Measurements from ENCODE around the gene CHST11. TPM values are rescaled to one million over a fixed set of nuclear protein-coding genes. Genes with fewer than 3 reads are reported as not detected.

The CHST11 gene
- total and polyA plus RNA-seq, 9 donors = 4.0 to 39.9 (median 20.1) TPM

- Histone ChIP-seq H3K36me3 (no peaks in the 10 kb centered on the region), H3K4me1 (ENCODE audit: insufficient read depth) (no peaks in the 10 kb centered on the region), H3K9me3 (no peaks in the 10 kb centered on the region), H3K27me3 (no peaks in the 10 kb centered on the region), H3K4me3 (no peak overlapping the region), H3K27ac (no peak overlapping the region)
- 57 to 65% (median 59%) methylated on average over 2 of the region's 2 CpGs for WGBS, 3 donors
- no peak for TF ChIP-seq CTCF (IDR thresholded peaks at IDR 0.05)
- no peak for TF ChIP-seq EP300 (IDR thresholded peaks at IDR 0.05)
- intact Hi-C loops (cut with DNase I) = no loop called here
- no peak for DNase-seq
These were observed 228.6 kb downstream of the CHST11 start for GRCh38 chr12:104685366-104685765.

GRCh38 chr12:104686196-104686595 is 229.4 kb downstream of the CHST11 start:
- Histone ChIP-seq H3K4me3 (no peak overlapping the region), H3K27ac (no peak overlapping the region), H3K36me3 (no peaks in the 10 kb centered on the region), H3K9me3 (no peaks in the 10 kb centered on the region), H3K27me3 (no peaks in the 10 kb centered on the region), H3K4me1 (ENCODE audit: insufficient read depth) (no peaks in the 10 kb centered on the region)
- intact Hi-C loops (cut with DNase I) = no loop called here
- DNase-seq = no peak
- TF ChIP-seq CTCF (IDR thresholded peaks at IDR 0.05) (no peak), EP300 (IDR thresholded peaks at IDR 0.05) (no peak), POLR2A (IDR thresholded peaks at IDR 0.05) (no peak)
- 78 to 86% (median 80%) methylated on average over 3 of the region's 3 CpGs for WGBS, 3 donors

GRCh38 chr12:104687823-104688573 is 231.2 kb downstream of the CHST11 start:
- TF ChIP-seq CTCF (IDR thresholded peaks at IDR 0.05) = no peak
- TF ChIP-seq EP300 (IDR thresholded peaks at IDR 0.05) = no peak
- no peak for TF ChIP-seq POLR2A (IDR thresholded peaks at IDR 0.05)
- H3K27ac ChIP-seq = no peak overlapping the region
- H3K9me3 ChIP-seq = no peaks in the 10 kb centered on the region
- H3K27me3 ChIP-seq = no peaks in the 10 kb centered on the region
- no peaks in the 10 kb centered on the region for H3K36me3 ChIP-seq
- DNase-seq = no peak
- no peak overlapping the region for H3K4me3 ChIP-seq
- WGBS, 3 donors = 89 to 94% (median 91%) methylated on average over 11 of the region's 11 CpGs
- H3K4me1 ChIP-seq (ENCODE audit: insufficient read depth) = no peaks in the 10 kb centered on the region
- intact Hi-C loops (cut with DNase I) = no loop called here

GRCh38 chr12:104689635-104690034 is 232.9 kb downstream of the CHST11 start:
- no peaks in the 10 kb centered on the region for H3K4me1 ChIP-seq (ENCODE audit: insufficient read depth)
- no peaks in the 10 kb centered on the region for H3K9me3 ChIP-seq
- TF ChIP-seq CTCF (IDR thresholded peaks at IDR 0.05) = no peak
- no peak for TF ChIP-seq EP300 (IDR thresholded peaks at IDR 0.05)
- TF ChIP-seq POLR2A (IDR thresholded peaks at IDR 0.05) = no peak
- no peak overlapping the region for H3K4me3 ChIP-seq
- no peaks in the 10 kb centered on the region for H3K36me3 ChIP-seq
- no peak overlapping the region for H3K27ac ChIP-seq
- WGBS, 3 donors = 90 to 92% (median 90%) methylated on average over 4 of the region's 4 CpGs
- no peaks in the 10 kb centered on the region for H3K27me3 ChIP-seq
- no peak for DNase-seq
- intact Hi-C loops (cut with DNase I) = no loop called here

All from ovary (tissue), 9 donors.